Trophoblast cell (in vitro differentiated cells and primary cell): ENCODE data around the gene TUBB1.

Experiments used
- DNase-seq, 2 donors: peaks; one replicate each; pipeline ENCODE4 v3.0.0-alpha.2; 2016
- H2AFZ ChIP-seq: 2 replicates; pipeline ENCODE4 v1.6.1; 2013; ENCODE audit warnings: low read length, moderate library complexity, mild to moderate bottlenecking; ENCODE audit not compliant: insufficient read depth, poor library complexity
- H2AK5ac ChIP-seq: 2 replicates; pipeline ENCODE4 v1.6.1; 2013; ENCODE audit warnings: mild to moderate bottlenecking, low read length
- H2BK120ac ChIP-seq: 2 replicates; pipeline ENCODE4 v1.6.1; 2013; ENCODE audit warnings: low read length, mild to moderate bottlenecking, moderate library complexity; ENCODE audit not compliant: insufficient read depth, poor library complexity
- H2BK12ac ChIP-seq: 2 replicates; pipeline ENCODE4 v1.6.1; 2013; ENCODE audit warnings: mild to moderate bottlenecking, low read length, moderate library complexity
- H2BK5ac ChIP-seq: 2 replicates; pipeline ENCODE4 v1.6.1; 2013; ENCODE audit warnings: low read length, low read depth, moderate library complexity, mild to moderate bottlenecking; ENCODE audit not compliant: poor library complexity
- H3K14ac ChIP-seq: 2 replicates; pipeline ENCODE4 v1.6.1; 2013; ENCODE audit warnings: mild to moderate bottlenecking, low read length
- H3K18ac ChIP-seq: 2 replicates; pipeline ENCODE4 v1.6.1; 2013; ENCODE audit warnings: mild to moderate bottlenecking, low read length
- H3K23ac ChIP-seq: 2 replicates; pipeline ENCODE4 v1.6.1; 2013; ENCODE audit warnings: low read length
- H3K27ac ChIP-seq: 2 replicates; pipeline ENCODE4 v1.5.1; 2013; ENCODE audit warnings: low read depth, mild to moderate bottlenecking, inconsistent platforms, low read length, moderate library complexity
- H3K27me3 ChIP-seq: 2 replicates; pipeline ENCODE4 v1.6.1; 2013; ENCODE audit warnings: inconsistent platforms, mild to moderate bottlenecking, low read length, moderate library complexity; ENCODE audit not compliant: insufficient read depth
- H3K36me3 ChIP-seq, 2 experiments: 1 replicate in 1 of 2; 2 replicates in 1 of 2; pipeline ENCODE4 v1.6.1; 2013; ENCODE audit warnings: low read length in 2 of 2, mild to moderate bottlenecking in 2 of 2, moderate library complexity in 1 of 2; ENCODE audit not compliant: insufficient read depth in 2 of 2, control insufficient read depth in 1 of 2
- H3K4ac ChIP-seq: 2 replicates; pipeline ENCODE4 v1.6.1; 2013; ENCODE audit warnings: low read depth, mild to moderate bottlenecking, low read length, moderate library complexity
- H3K4me1 ChIP-seq, 2 experiments: 1 replicate in 1 of 2; 2 replicates in 1 of 2; pipeline ENCODE4 v1.6.1; 2013; ENCODE audit warnings: low read length in 2 of 2, mild to moderate bottlenecking in 2 of 2, moderate library complexity in 1 of 2; ENCODE audit not compliant: insufficient read depth in 2 of 2, control insufficient read depth in 1 of 2
- H3K4me2 ChIP-seq: 2 replicates; pipeline ENCODE4 v1.6.1; 2013; ENCODE audit warnings: inconsistent platforms, mild to moderate bottlenecking, low read length, moderate library complexity
- H3K4me3 ChIP-seq: 2 replicates; pipeline ENCODE4 v1.5.1; 2013; ENCODE audit warnings: mild to moderate bottlenecking, low read depth, low read length, inconsistent platforms
- H3K79me1 ChIP-seq: one replicate; pipeline ENCODE4 v1.6.1; 2013; ENCODE audit warnings: low read length
- H3K79me2 ChIP-seq: 2 replicates; pipeline ENCODE4 v1.6.1; 2013; ENCODE audit warnings: low read length, mild to moderate bottlenecking; ENCODE audit not compliant: control insufficient read depth, insufficient read depth, poor library complexity
- H3K9ac ChIP-seq: 2 replicates; pipeline ENCODE4 v1.6.1; 2013; ENCODE audit warnings: mild to moderate bottlenecking, low read length
- H3K9me3 ChIP-seq: 2 replicates; pipeline ENCODE4 v1.6.1; 2013; ENCODE audit warnings: low read depth, mild to moderate bottlenecking, control low read depth, inconsistent platforms, low read length; ENCODE audit not compliant: insufficient read depth
- H4K12ac ChIP-seq: 2 replicates; pipeline ENCODE4 v1.6.1; 2013; ENCODE audit warnings: low read depth, mild to moderate bottlenecking, low read length, moderate library complexity
- H4K8ac ChIP-seq: 2 replicates; pipeline ENCODE4 v1.6.1; 2013; ENCODE audit warnings: low read depth, mild to moderate bottlenecking, low read length, moderate library complexity
- H4K91ac ChIP-seq: one replicate; pipeline ENCODE4 v1.6.1; 2013; ENCODE audit warnings: low read depth, mild to moderate bottlenecking, low read length, moderate library complexity
- WGBS: extraction: QIAGEN DNeasy Blood & Tissue Kit; methylation state at CpG from one replicate; pipeline ENCODE4 v1.1.7; 2013; ENCODE audit warnings: missing lambda C conversion rate; ENCODE audit not compliant: insufficient read length, insufficient coverage; ENCODE audit errors: extremely low coverage; 5-methylcytosine and 5-hydroxymethylcytosine counted together

TUBB1 gene

GRCh38 chr20:59022754-59023153, 3.5 kb downstream of the TUBB1 start:
- Histone ChIP-seq H4K8ac (no peak overlapping the region), H3K23ac (no peak overlapping the region), H3K4me1 (peaks cover 0 to 3% of the 10 kb centered on the region in 2 experiments), H2BK5ac (no peak overlapping the region), H2BK120ac (no peak overlapping the region), H2BK12ac (no peak overlapping the region), H4K91ac (no peak overlapping the region), H3K9ac (no peak overlapping the region), H3K79me2 (no peaks in the 10 kb centered on the region), H3K9me3 (peaks cover 2% of the 10 kb centered on the region), H3K4ac (no peak overlapping the region), H3K27ac (no peak overlapping the region), H3K36me3 (peaks cover 18 to 29% of the 10 kb centered on the region in 2 experiments), H3K18ac (no peak overlapping the region), H3K4me3 (no peak overlapping the region), H3K4me2 (no peak overlapping the region), H4K12ac (no peak overlapping the region), H3K79me1 (no peaks in the 10 kb centered on the region), H3K27me3 (no peaks in the 10 kb centered on the region), H2AFZ (no peak overlapping the region), H2AK5ac (no peak overlapping the region), H3K14ac (no peak overlapping the region)
- no CpG with 5 or more reads among the region's 15 CpGs for WGBS
- DNase-seq, result no peak

DNA sequence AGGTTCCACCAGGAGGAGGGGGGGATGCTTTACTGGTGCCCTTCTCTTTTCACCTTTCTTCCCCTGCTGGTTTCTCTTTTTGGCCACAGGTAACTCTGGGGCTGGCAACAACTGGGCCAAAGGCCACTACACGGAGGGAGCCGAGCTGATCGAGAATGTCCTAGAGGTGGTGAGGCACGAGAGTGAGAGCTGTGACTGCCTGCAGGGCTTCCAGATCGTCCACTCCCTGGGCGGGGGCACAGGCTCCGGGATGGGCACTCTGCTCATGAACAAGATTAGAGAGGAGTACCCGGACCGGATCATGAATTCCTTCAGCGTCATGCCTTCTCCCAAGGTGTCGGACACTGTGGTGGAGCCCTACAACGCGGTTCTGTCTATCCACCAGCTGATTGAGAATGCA, 4.4 kb downstream of the TUBB1 start:
- Histone ChIP-seq H3K79me1 (no peaks in the 10 kb centered on the region), H2AFZ (no peak overlapping the region), H2AK5ac (no peak overlapping the region), H3K4me2 (no peak overlapping the region), H3K4me3 (no peak overlapping the region), H3K27ac (no peak overlapping the region), H4K91ac (no peak overlapping the region), H3K79me2 (no peaks in the 10 kb centered on the region), H3K14ac (no peak overlapping the region), H3K18ac (no peak overlapping the region), H2BK5ac (no peak overlapping the region), H3K4me1 (peaks cover 0 to 3% of the 10 kb centered on the region in 2 experiments), H3K4ac (no peak overlapping the region), H3K9ac (no peak overlapping the region), H4K12ac (no peak overlapping the region), H3K27me3 (no peaks in the 10 kb centered on the region), H2BK120ac (no peak overlapping the region), H4K8ac (no peak overlapping the region), H2BK12ac (no peak overlapping the region), H3K36me3 (peaks cover 18 to 29% of the 10 kb centered on the region in 2 experiments), H3K23ac (no peak overlapping the region), H3K9me3 (peaks cover 2% of the 10 kb centered on the region)
- no peak for DNase-seq
- no CpG with 5 or more reads among the region's 13 CpGs for WGBS

- WGBS, result no CpG with 5 or more reads among the region's 24 CpGs
- no peak overlapping the region for H3K18ac ChIP-seq
- peaks cover 0 to 2% of the 10 kb centered on the region in 2 experiments for H3K4me1 ChIP-seq
Observed at GRCh38 chr20:59024111-59024530, 4.9 kb downstream of the TUBB1 start.

GRCh38 chr20:59025086-59025485, 5.9 kb downstream of the TUBB1 start:
- Histone ChIP-seq H3K4me3 (no peak overlapping the region), H4K8ac (no peak overlapping the region), H3K9ac (no peak overlapping the region), H3K4ac (no peak overlapping the region), H2AK5ac (no peak overlapping the region), H3K4me1 (no peaks in the 10 kb centered on the region), H4K12ac (no peak overlapping the region), H2AFZ (no peak overlapping the region), H3K36me3 (peaks cover 18 to 33% of the 10 kb centered on the region in 2 experiments), H4K91ac (no peak overlapping the region), H3K27ac (no peak overlapping the region), H3K4me2 (no peak overlapping the region), H3K14ac (no peak overlapping the region), H3K27me3 (no peaks in the 10 kb centered on the region), H2BK5ac (no peak overlapping the region), H2BK120ac (no peak overlapping the region), H3K18ac (no peak overlapping the region), H3K79me2 (no peaks in the 10 kb centered on the region), H3K79me1 (no peaks in the 10 kb centered on the region), H2BK12ac (no peak overlapping the region), H3K9me3 (peaks cover 2% of the 10 kb centered on the region), H3K23ac (no peak overlapping the region)
- no CpG with 5 or more reads among the region's 2 CpGs for WGBS
- no peak for DNase-seq

More at GRCh38 chr20:59024111-59024530, 4.9 kb downstream of the TUBB1 start:
- peaks cover 2% of the 10 kb centered on the region for H3K9me3 ChIP-seq
- H4K8ac ChIP-seq, result no peak overlapping the region
- no peaks in the 10 kb centered on the region for H3K79me2 ChIP-seq
- H3K4ac ChIP-seq, result no peak overlapping the region
- no peak overlapping the region for H3K23ac ChIP-seq
- H3K27me3 ChIP-seq, result no peaks in the 10 kb centered on the region
- H2BK120ac ChIP-seq, result no peak overlapping the region
- no peaks in the 10 kb centered on the region for H3K79me1 ChIP-seq
- no peak overlapping the region for H3K9ac ChIP-seq
- no peak overlapping the region for H4K12ac ChIP-seq
- H4K91ac ChIP-seq, result no peak overlapping the region
- H3K14ac ChIP-seq, result no peak overlapping the region
- DNase-seq, result no peak
- H3K27ac ChIP-seq, result no peak overlapping the region
- no peak overlapping the region for H2BK5ac ChIP-seq
- no peak overlapping the region for H2AFZ ChIP-seq
- H3K4me3 ChIP-seq, result no peak overlapping the region
- H2AK5ac ChIP-seq, result no peak overlapping the region
- no peak overlapping the region for H3K4me2 ChIP-seq
- no peak overlapping the region for H2BK12ac ChIP-seq
- H3K36me3 ChIP-seq, result peaks cover 18 to 33% of the 10 kb centered on the region in 2 experiments
